Measurements from ENCODE around the gene DDOST. TPM values are rescaled to one million over a fixed set of nuclear protein-coding genes. Genes with fewer than 3 reads are reported as not detected.

The DDOST gene
- total and polyA plus RNA-seq, 2 donors: 93.0 to 121 TPM

- no peak overlapping the region for H3K4me3 ChIP-seq (ENCODE audit: low read length in 2 of 2)
- no peaks in the 10 kb centered on the region for H3K4me1 ChIP-seq (ENCODE audit: control insufficient read depth in 2 of 2, insufficient read depth in 2 of 2, low read length in 2 of 2)
- no peak for DNase-seq (ENCODE audit: low read depth in 6 of 9, low spot score in 9 of 9)
- no peaks in the 10 kb centered on the region for H3K9me3 ChIP-seq (ENCODE audit: control insufficient read depth in 2 of 2, insufficient read depth in 1 of 2, low read length in 1 of 2)
- 98% methylated on average over 13 of the region's 13 CpGs for WGBS
- no peaks in the 10 kb centered on the region for H3K27me3 ChIP-seq (ENCODE audit: control insufficient read depth in 2 of 2, insufficient read depth in 1 of 2, low read length in 1 of 2)
- H3K36me3 ChIP-seq (ENCODE audit: control insufficient read depth in 2 of 2, insufficient read depth in 2 of 2, low read length in 1 of 2): peaks cover 17 to 35% of the 10 kb centered on the region in 2 donors
- no peak overlapping the region for H3K27ac ChIP-seq (ENCODE audit: low read depth in 1 of 2, low read length in 1 of 2)
Observed at GRCh38 chr1:20644416-20644815, 16.8 kb downstream of the DDOST start.

- no peaks in the 10 kb centered on the region for H3K27me3 ChIP-seq (ENCODE audit: control insufficient read depth in 2 of 2, insufficient read depth in 1 of 2, low read length in 1 of 2)
- no peaks in the 10 kb centered on the region for H3K9me3 ChIP-seq (ENCODE audit: control insufficient read depth in 2 of 2, insufficient read depth in 1 of 2, low read length in 1 of 2)
- DNase-seq (ENCODE audit: low read depth in 6 of 9, low spot score in 9 of 9): no peak
- H3K36me3 ChIP-seq (ENCODE audit: control insufficient read depth in 2 of 2, insufficient read depth in 2 of 2, low read length in 1 of 2): peaks cover 12 to 32% of the 10 kb centered on the region in 2 donors
- no peak overlapping the region for H3K27ac ChIP-seq (ENCODE audit: low read depth in 1 of 2, low read length in 1 of 2)
- H3K4me3 ChIP-seq (ENCODE audit: low read length in 2 of 2): no peak overlapping the region
- H3K4me1 ChIP-seq (ENCODE audit: control insufficient read depth in 2 of 2, insufficient read depth in 2 of 2, low read length in 2 of 2): no peaks in the 10 kb centered on the region
- 85% methylated on average over 6 of the region's 6 CpGs for WGBS
Observed at GRCh38 chr1:20643080-20643479, 18.1 kb downstream of the DDOST start.

GRCh38 chr1:20641975-20642374 is 19.2 kb downstream of the DDOST start:
- 90% methylated on average over 10 of the region's 10 CpGs for WGBS
- Histone ChIP-seq H3K4me1 (ENCODE audit: control insufficient read depth in 2 of 2, insufficient read depth in 2 of 2, low read length in 2 of 2) (no peaks in the 10 kb centered on the region), H3K36me3 (ENCODE audit: control insufficient read depth in 2 of 2, insufficient read depth in 2 of 2, low read length in 1 of 2) (peaks cover 11 to 36% of the 10 kb centered on the region in 2 donors)

GRCh38 chr1:20640183-20640597 is 21.0 kb downstream of the DDOST start:
- H3K9me3 ChIP-seq (ENCODE audit: control insufficient read depth in 2 of 2, insufficient read depth in 1 of 2, low read length in 1 of 2): no peaks in the 10 kb centered on the region
- 38% methylated on average over 6 of the region's 6 CpGs for WGBS
- peak in 6 of 9 donors; percentile 27 to 66 (median 46) for DNase-seq (ENCODE audit: low read depth in 6 of 9, low spot score in 9 of 9)
- H3K36me3 ChIP-seq (ENCODE audit: control insufficient read depth in 2 of 2, insufficient read depth in 2 of 2, low read length in 1 of 2): peaks cover 8 to 30% of the 10 kb centered on the region in 2 donors
- no peaks in the 10 kb centered on the region for H3K4me1 ChIP-seq (ENCODE audit: control insufficient read depth in 2 of 2, insufficient read depth in 2 of 2, low read length in 2 of 2)
- H3K27me3 ChIP-seq (ENCODE audit: control insufficient read depth in 2 of 2, insufficient read depth in 1 of 2, low read length in 1 of 2): no peaks in the 10 kb centered on the region
- no peak overlapping the region for H3K4me3 ChIP-seq (ENCODE audit: low read length in 2 of 2)
- H3K27ac ChIP-seq (ENCODE audit: low read depth in 1 of 2, low read length in 1 of 2): no peak overlapping the region

More at GRCh38 chr1:20641975-20642374, 19.2 kb downstream of the DDOST start:
- H3K27me3 ChIP-seq (ENCODE audit: control insufficient read depth in 2 of 2, insufficient read depth in 1 of 2, low read length in 1 of 2): no peaks in the 10 kb centered on the region
- no peak overlapping the region for H3K4me3 ChIP-seq (ENCODE audit: low read length in 2 of 2)
- H3K9me3 ChIP-seq (ENCODE audit: control insufficient read depth in 2 of 2, insufficient read depth in 1 of 2, low read length in 1 of 2): no peaks in the 10 kb centered on the region
- DNase-seq (ENCODE audit: low read depth in 6 of 9, low spot score in 9 of 9): no peak
- H3K27ac ChIP-seq (ENCODE audit: low read depth in 1 of 2, low read length in 1 of 2): no peak overlapping the region

- no peak for DNase-seq (ENCODE audit: low read depth in 6 of 9, low spot score in 9 of 9)
- Histone ChIP-seq H3K27ac (ENCODE audit: low read depth in 1 of 2, low read length in 1 of 2) (no peak overlapping the region), H3K36me3 (ENCODE audit: control insufficient read depth in 2 of 2, insufficient read depth in 2 of 2, low read length in 1 of 2) (peaks cover 4 to 25% of the 10 kb centered on the region in 2 donors), H3K4me1 (ENCODE audit: control insufficient read depth in 2 of 2, insufficient read depth in 2 of 2, low read length in 2 of 2) (peaks cover 9 to 13% of the 10 kb centered on the region in 2 donors), H3K4me3 (ENCODE audit: low read length in 2 of 2) (no peak overlapping the region), H3K9me3 (ENCODE audit: control insufficient read depth in 2 of 2, insufficient read depth in 1 of 2, low read length in 1 of 2) (peaks cover 0 to 3% of the 10 kb centered on the region in 2 donors), H3K27me3 (ENCODE audit: control insufficient read depth in 2 of 2, insufficient read depth in 1 of 2, low read length in 1 of 2) (no peaks in the 10 kb centered on the region)
- WGBS: 97% methylated on average over 8 of the region's 8 CpGs
Observed at GRCh38 chr1:20636785-20637347, 24.3 kb downstream of the DDOST start.

DNA sequence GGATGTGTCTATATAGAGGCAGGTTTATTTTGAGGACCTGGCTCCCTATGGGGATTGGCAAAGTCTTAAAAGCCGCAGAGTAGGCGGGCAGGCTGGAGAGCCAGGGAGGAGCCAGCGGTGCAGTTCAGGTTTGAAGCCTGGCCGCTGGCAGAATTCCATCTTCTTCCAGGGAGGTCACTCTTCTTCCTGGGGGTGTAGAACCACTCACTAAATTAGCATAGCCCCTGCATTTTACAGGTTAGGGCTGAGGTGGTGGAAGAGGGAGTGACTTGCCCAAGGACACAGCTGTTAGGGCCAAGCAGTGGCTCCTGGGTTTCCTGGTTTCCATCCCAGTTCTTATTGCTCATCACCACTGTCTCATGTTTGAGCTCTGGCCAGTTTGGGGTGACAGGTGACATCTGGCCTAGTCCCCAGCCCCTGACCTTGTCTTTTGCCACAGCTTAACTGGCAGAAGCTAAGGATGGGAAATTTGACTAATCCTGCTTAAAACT is 26.5 kb downstream of the DDOST start:
- peaks cover 0 to 4% of the 10 kb centered on the region in 2 donors for H3K27me3 ChIP-seq (ENCODE audit: control insufficient read depth in 2 of 2, insufficient read depth in 1 of 2, low read length in 1 of 2)
- peak in 4 of 9 donors; percentile 15 to 43 (median 22) for DNase-seq (ENCODE audit: low read depth in 6 of 9, low spot score in 9 of 9)
- H3K9me3 ChIP-seq (ENCODE audit: control insufficient read depth in 2 of 2, insufficient read depth in 1 of 2, low read length in 1 of 2): peaks cover 0 to 3% of the 10 kb centered on the region in 2 donors
- peak overlapping the region; percentile 52 to 97 for H3K4me3 ChIP-seq (ENCODE audit: low read length in 2 of 2)
- H3K4me1 ChIP-seq (ENCODE audit: control insufficient read depth in 2 of 2, insufficient read depth in 2 of 2, low read length in 2 of 2): peaks cover 9 to 13% of the 10 kb centered on the region in 2 donors
- WGBS: 9% methylated on average over 4 of the region's 4 CpGs
- H3K27ac ChIP-seq (ENCODE audit: low read depth in 1 of 2, low read length in 1 of 2): peak overlapping the region in 1 of 2 donors; percentile 50
- peaks cover 4 to 17% of the 10 kb centered on the region in 2 donors for H3K36me3 ChIP-seq (ENCODE audit: control insufficient read depth in 2 of 2, insufficient read depth in 2 of 2, low read length in 1 of 2)

GRCh38 chr1:20634065-20634593 is 27.0 kb downstream of the DDOST start:
- peak overlapping the region in 1 of 2 donors; percentile 50 for H3K27ac ChIP-seq (ENCODE audit: low read depth in 1 of 2, low read length in 1 of 2)

DNA sequence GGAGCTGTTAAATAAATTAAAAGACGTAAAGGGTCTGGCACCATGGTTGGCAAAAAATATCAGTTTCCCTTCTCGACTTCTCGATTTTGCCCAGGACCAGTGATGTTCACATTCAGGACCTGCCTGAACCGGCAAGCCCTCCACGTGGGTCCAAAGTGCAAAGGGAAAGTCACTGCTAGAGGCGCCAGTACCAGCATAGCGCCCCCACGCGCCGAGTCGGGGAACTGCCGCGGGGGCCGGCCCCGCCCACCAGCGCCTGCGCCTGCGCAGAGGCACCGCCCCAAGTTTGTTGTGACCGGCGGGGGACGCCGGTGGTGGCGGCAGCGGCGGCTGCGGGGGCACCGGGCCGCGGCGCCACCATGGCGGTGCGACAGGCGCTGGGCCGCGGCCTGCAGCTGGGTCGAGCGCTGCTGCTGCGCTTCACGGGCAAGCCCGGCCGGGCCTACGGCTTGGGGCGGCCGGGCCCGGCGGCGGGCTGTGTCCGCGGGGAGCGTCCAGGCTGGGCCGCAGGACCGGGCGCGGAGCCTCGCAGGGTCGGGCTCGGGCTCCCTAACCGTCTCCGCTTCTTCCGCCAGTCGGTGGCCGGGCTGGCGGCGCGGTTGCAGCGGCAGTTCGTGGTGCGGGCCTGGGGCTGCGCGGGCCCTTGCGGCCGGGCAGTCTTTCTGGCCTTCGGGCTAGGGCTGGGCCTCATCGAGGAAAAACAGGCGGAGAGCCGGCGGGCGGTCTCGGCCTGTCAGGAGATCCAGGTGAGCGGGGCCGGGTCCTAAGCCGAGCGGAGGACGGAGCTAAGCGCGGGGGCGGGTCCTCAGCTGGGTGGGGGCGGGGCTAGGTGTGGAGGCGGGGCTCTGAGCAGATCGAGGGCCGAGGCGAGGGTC is 27.7 kb downstream of the DDOST start, which contains the start of gene PINK1:
PINK1 (plus strand) TSS at position 269 of the 875 bp plus-strand sequence; CDS start at position 360, 91 bp downstream.
- peak; percentile 14 to 79 (median 54) for DNase-seq (ENCODE audit: low read depth in 6 of 9, low spot score in 9 of 9)
- H3K9me3 ChIP-seq (ENCODE audit: control insufficient read depth in 2 of 2, insufficient read depth in 1 of 2, low read length in 1 of 2): peaks cover 0 to 3% of the 10 kb centered on the region in 2 donors
- H3K4me1 ChIP-seq (ENCODE audit: control insufficient read depth in 2 of 2, insufficient read depth in 2 of 2, low read length in 2 of 2): peaks cover 9 to 13% of the 10 kb centered on the region in 2 donors
- peaks cover 0 to 8% of the 10 kb centered on the region in 2 donors for H3K36me3 ChIP-seq (ENCODE audit: control insufficient read depth in 2 of 2, insufficient read depth in 2 of 2, low read length in 1 of 2)
- peak within 1 kb of the TSS; percentile 52 to 97 for H3K4me3 ChIP-seq (ENCODE audit: low read length in 2 of 2)
- peak within 1 kb of the TSS; percentile 50 to 92 for H3K27ac ChIP-seq (ENCODE audit: low read depth in 1 of 2, low read length in 1 of 2)
- peaks cover 0 to 4% of the 10 kb centered on the region in 2 donors for H3K27me3 ChIP-seq (ENCODE audit: control insufficient read depth in 2 of 2, insufficient read depth in 1 of 2, low read length in 1 of 2)
- WGBS: 2% methylated on average over 93 of the region's 93 CpGs

More at GRCh38 chr1:20634065-20634593, 27.0 kb downstream of the DDOST start:
- H3K27me3 ChIP-seq (ENCODE audit: control insufficient read depth in 2 of 2, insufficient read depth in 1 of 2, low read length in 1 of 2): peaks cover 0 to 4% of the 10 kb centered on the region in 2 donors
- peaks cover 0 to 3% of the 10 kb centered on the region in 2 donors for H3K9me3 ChIP-seq (ENCODE audit: control insufficient read depth in 2 of 2, insufficient read depth in 1 of 2, low read length in 1 of 2)
- DNase-seq (ENCODE audit: low read depth in 6 of 9, low spot score in 9 of 9): peak in 2 of 9 donors; percentile 18 to 22
- H3K4me1 ChIP-seq (ENCODE audit: control insufficient read depth in 2 of 2, insufficient read depth in 2 of 2, low read length in 2 of 2): peaks cover 9 to 13% of the 10 kb centered on the region in 2 donors
- 1% methylated on average over 11 of the region's 11 CpGs for WGBS
- peaks cover 4 to 12% of the 10 kb centered on the region in 2 donors for H3K36me3 ChIP-seq (ENCODE audit: control insufficient read depth in 2 of 2, insufficient read depth in 2 of 2, low read length in 1 of 2)
- peak overlapping the region; percentile 52 to 97 for H3K4me3 ChIP-seq (ENCODE audit: low read length in 2 of 2)

Measured in thymus (tissue), 11 donors.